ENCODE data around the gene KRTAP3-2. TPM values are rescaled to one million over a fixed set of nuclear protein-coding genes. Genes with fewer than 3 reads are reported as not detected.
A peak's percentile ranks its signal among the peaks of the same experiment; 100 is the strongest.

The KRTAP3-2 gene
- total and polyA plus RNA-seq, 9 donors = 0.18 to 1.6 (median 0.49) TPM

- Histone ChIP-seq H3K36me3 (ENCODE audit: control insufficient read depth, insufficient read depth, low read length) (no peaks in the 10 kb centered on the region), H3K4me3 (ENCODE audit: low read length) (no peak within 1 kb of the TSS), H3K27ac (ENCODE audit: low read length) (no peak within 1 kb of the TSS), H3K27me3 (ENCODE audit: control insufficient read depth, insufficient read depth, low read length) (peaks cover 3% of the 10 kb centered on the region), H3K9me3 (replicated peaks; ENCODE audit: control insufficient read depth, low read depth, low read length) (no peaks in the 10 kb centered on the region), H3K4me1 (ENCODE audit: control insufficient read depth, insufficient read depth, low read length) (no peaks in the 10 kb centered on the region)
- DNase-seq = peak; percentile 25
- no CpG with 5 or more reads among the region's 4 CpGs for WGBS (ENCODE audit: insufficient coverage)
These were observed 5.9 kb downstream of the KRTAP3-2 start, which contains the start of gene KRTAP3-3 for GRCh38 chr17:40993839-40994238. Gene KRTAP3-3, minus strand, starts transcription at chr17:40994164. Its CDS starts 67 bp downstream, at chr17:40994097.

GRCh38 chr17:40993084-40993483 lies 6.6 kb downstream of the KRTAP3-2 start:
- Histone ChIP-seq H3K9me3 (replicated peaks; ENCODE audit: control insufficient read depth, low read depth, low read length) (no peaks in the 10 kb centered on the region), H3K4me1 (ENCODE audit: control insufficient read depth, insufficient read depth, low read length) (no peaks in the 10 kb centered on the region), H3K27ac (ENCODE audit: low read length) (no peak overlapping the region), H3K4me3 (ENCODE audit: low read length) (no peak overlapping the region), H3K27me3 (ENCODE audit: control insufficient read depth, insufficient read depth, low read length) (peaks cover 3% of the 10 kb centered on the region), H3K36me3 (ENCODE audit: control insufficient read depth, insufficient read depth, low read length) (no peaks in the 10 kb centered on the region)
- DNase-seq = no peak
- no CpG with 5 or more reads among the region's 2 CpGs for WGBS (ENCODE audit: insufficient coverage)

- Histone ChIP-seq H3K36me3 (ENCODE audit: control insufficient read depth, insufficient read depth, low read length) (no peaks in the 10 kb centered on the region), H3K4me3 (ENCODE audit: low read length) (no peak overlapping the region), H3K27me3 (ENCODE audit: control insufficient read depth, insufficient read depth, low read length) (peaks cover 3% of the 10 kb centered on the region), H3K4me1 (ENCODE audit: control insufficient read depth, insufficient read depth, low read length) (no peaks in the 10 kb centered on the region), H3K9me3 (replicated peaks; ENCODE audit: control insufficient read depth, low read depth, low read length) (no peaks in the 10 kb centered on the region), H3K27ac (ENCODE audit: low read length) (no peak overlapping the region)
- no peak for DNase-seq
- 90% methylated on average over 1 of the region's 3 CpGs for WGBS (ENCODE audit: insufficient coverage)
These were observed 7.0 kb downstream of the KRTAP3-2 start for GRCh38 chr17:40992666-40993065.

GRCh38 chr17:40986920-40987319 lies 12.8 kb downstream of the KRTAP3-2 start:
- DNase-seq = peak; percentile 15
- peaks cover 3% of the 10 kb centered on the region for H3K27me3 ChIP-seq (ENCODE audit: control insufficient read depth, insufficient read depth, low read length)
- WGBS (ENCODE audit: insufficient coverage) = 53% methylated on average over 3 of the region's 8 CpGs

GRCh38 chr17:40984226-40984625 lies 15.5 kb downstream of the KRTAP3-2 start, which contains the start of gene KRT40:
Gene KRT40, minus strand, starts transcription at chr17:40984326. Its CDS starts 53 bp downstream, at chr17:40984273.
- no peak within 1 kb of the TSS for H3K4me3 ChIP-seq (ENCODE audit: low read length)
- H3K4me1 ChIP-seq (ENCODE audit: control insufficient read depth, insufficient read depth, low read length) = peaks cover 14% of the 10 kb centered on the region
- peaks cover 3% of the 10 kb centered on the region for H3K27me3 ChIP-seq (ENCODE audit: control insufficient read depth, insufficient read depth, low read length)
- H3K36me3 ChIP-seq (ENCODE audit: control insufficient read depth, insufficient read depth, low read length) = no peaks in the 10 kb centered on the region
- H3K9me3 ChIP-seq (replicated peaks; ENCODE audit: control insufficient read depth, low read depth, low read length) = no peaks in the 10 kb centered on the region
- no peak for DNase-seq
- WGBS (ENCODE audit: insufficient coverage) = no CpG with 5 or more reads among the region's 3 CpGs
- H3K27ac ChIP-seq (ENCODE audit: low read length) = no peak within 1 kb of the TSS

More at GRCh38 chr17:40986920-40987319, 12.8 kb downstream of the KRTAP3-2 start:
- no peak overlapping the region for H3K4me3 ChIP-seq (ENCODE audit: low read length)
- no peak overlapping the region for H3K27ac ChIP-seq (ENCODE audit: low read length)
- no peaks in the 10 kb centered on the region for H3K4me1 ChIP-seq (ENCODE audit: control insufficient read depth, insufficient read depth, low read length)
- no peaks in the 10 kb centered on the region for H3K36me3 ChIP-seq (ENCODE audit: control insufficient read depth, insufficient read depth, low read length)
- H3K9me3 ChIP-seq (replicated peaks; ENCODE audit: control insufficient read depth, low read depth, low read length) = no peaks in the 10 kb centered on the region

- DNase-seq = no peak
- Histone ChIP-seq H3K27ac (ENCODE audit: low read length) (peak overlapping the region; percentile 67), H3K9me3 (replicated peaks; ENCODE audit: control insufficient read depth, low read depth, low read length) (no peaks in the 10 kb centered on the region), H3K27me3 (ENCODE audit: control insufficient read depth, insufficient read depth, low read length) (peaks cover 4% of the 10 kb centered on the region), H3K4me3 (ENCODE audit: low read length) (no peak overlapping the region), H3K36me3 (ENCODE audit: control insufficient read depth, insufficient read depth, low read length) (no peaks in the 10 kb centered on the region), H3K4me1 (ENCODE audit: control insufficient read depth, insufficient read depth, low read length) (peaks cover 19% of the 10 kb centered on the region)
- 17% methylated on average over 3 of the region's 5 CpGs for WGBS (ENCODE audit: insufficient coverage)
These were observed 18.6 kb downstream of the KRTAP3-2 start for GRCh38 chr17:40981115-40981514.

GRCh38 chr17:40980596-40980995 lies 19.1 kb downstream of the KRTAP3-2 start:
- no peak overlapping the region for H3K4me3 ChIP-seq (ENCODE audit: low read length)
- peak; percentile 94 for DNase-seq
- peaks cover 19% of the 10 kb centered on the region for H3K4me1 ChIP-seq (ENCODE audit: control insufficient read depth, insufficient read depth, low read length)
- peak overlapping the region; percentile 67 for H3K27ac ChIP-seq (ENCODE audit: low read length)
- 11% methylated on average over 7 of the region's 8 CpGs for WGBS (ENCODE audit: insufficient coverage)
- no peaks in the 10 kb centered on the region for H3K36me3 ChIP-seq (ENCODE audit: control insufficient read depth, insufficient read depth, low read length)
- peaks cover 6% of the 10 kb centered on the region for H3K27me3 ChIP-seq (ENCODE audit: control insufficient read depth, insufficient read depth, low read length)
- H3K9me3 ChIP-seq (replicated peaks; ENCODE audit: control insufficient read depth, low read depth, low read length) = no peaks in the 10 kb centered on the region

- WGBS (ENCODE audit: insufficient coverage) = 47% methylated on average over 3 of the region's 3 CpGs
- H3K36me3 ChIP-seq (ENCODE audit: control insufficient read depth, insufficient read depth, low read length) = no peaks in the 10 kb centered on the region
- peaks cover 6% of the 10 kb centered on the region for H3K27me3 ChIP-seq (ENCODE audit: control insufficient read depth, insufficient read depth, low read length)
- no peaks in the 10 kb centered on the region for H3K9me3 ChIP-seq (replicated peaks; ENCODE audit: control insufficient read depth, low read depth, low read length)
- H3K4me3 ChIP-seq (ENCODE audit: low read length) = no peak overlapping the region
- H3K27ac ChIP-seq (ENCODE audit: low read length) = peak overlapping the region; percentile 48
- DNase-seq = no peak
- H3K4me1 ChIP-seq (ENCODE audit: control insufficient read depth, insufficient read depth, low read length) = peaks cover 19% of the 10 kb centered on the region
These were observed 19.6 kb downstream of the KRTAP3-2 start for GRCh38 chr17:40980117-40980516.

- 55% methylated on average over 13 of the region's 13 CpGs for WGBS (ENCODE audit: insufficient coverage)
- Histone ChIP-seq H3K27me3 (ENCODE audit: control insufficient read depth, insufficient read depth, low read length) (peaks cover 2% of the 10 kb centered on the region), H3K4me3 (ENCODE audit: low read length) (no peak overlapping the region), H3K9me3 (replicated peaks; ENCODE audit: control insufficient read depth, low read depth, low read length) (no peaks in the 10 kb centered on the region), H3K27ac (ENCODE audit: low read length) (no peak overlapping the region), H3K4me1 (ENCODE audit: control insufficient read depth, insufficient read depth, low read length) (peaks cover 19% of the 10 kb centered on the region), H3K36me3 (ENCODE audit: control insufficient read depth, insufficient read depth, low read length) (no peaks in the 10 kb centered on the region)
- peak; percentile 15 for DNase-seq
These were observed 21.0 kb downstream of the KRTAP3-2 start for GRCh38 chr17:40978575-40979151.

- peaks cover 2% of the 10 kb centered on the region for H3K27me3 ChIP-seq (ENCODE audit: control insufficient read depth, insufficient read depth, low read length)
- no peaks in the 10 kb centered on the region for H3K9me3 ChIP-seq (replicated peaks; ENCODE audit: control insufficient read depth, low read depth, low read length)
- H3K27ac ChIP-seq (ENCODE audit: low read length) = no peak overlapping the region
- no peak for DNase-seq
- no peak overlapping the region for H3K4me3 ChIP-seq (ENCODE audit: low read length)
- H3K4me1 ChIP-seq (ENCODE audit: control insufficient read depth, insufficient read depth, low read length) = peaks cover 14% of the 10 kb centered on the region
- no peaks in the 10 kb centered on the region for H3K36me3 ChIP-seq (ENCODE audit: control insufficient read depth, insufficient read depth, low read length)
These were observed 24.2 kb downstream of the KRTAP3-2 start for GRCh38 chr17:40975516-40975915.

- DNase-seq = no peak
- 94% methylated on average over 2 of the region's 3 CpGs for WGBS (ENCODE audit: insufficient coverage)
- peaks cover 6% of the 10 kb centered on the region for H3K4me1 ChIP-seq (ENCODE audit: control insufficient read depth, insufficient read depth, low read length)
- no peaks in the 10 kb centered on the region for H3K36me3 ChIP-seq (ENCODE audit: control insufficient read depth, insufficient read depth, low read length)
- no peak overlapping the region for H3K4me3 ChIP-seq (ENCODE audit: low read length)
- H3K9me3 ChIP-seq (replicated peaks; ENCODE audit: control insufficient read depth, low read depth, low read length) = no peaks in the 10 kb centered on the region
- H3K27me3 ChIP-seq (ENCODE audit: control insufficient read depth, insufficient read depth, low read length) = peaks cover 2% of the 10 kb centered on the region
- H3K27ac ChIP-seq (ENCODE audit: low read length) = no peak overlapping the region
These were observed 25.3 kb downstream of the KRTAP3-2 start for GRCh38 chr17:40974366-40974765.

Data from muscle of leg (tissue), 11 donors.